Fibroblast of the aortic adventitia (primary cell): ENCODE data around the gene PLOD1. TPM values are rescaled to one million over a fixed set of nuclear protein-coding genes. Genes with fewer than 3 reads are reported as not detected.

ENCODE experiments used
- DNase-seq: peaks from one replicate; pipeline ENCODE4 v3.0.0-alpha.2; 2010; ENCODE audit warnings: low read depth
- H3K4me3 ChIP-seq: 2 replicates; pipeline ENCODE4 v1.5.1; 2011; ENCODE audit warnings: low read depth, mild to moderate bottlenecking, control low read depth, low read length, moderate library complexity
- CTCF ChIP-seq: IDR thresholded peaks from 2 replicates; pipeline ENCODE4 v1.5.1; 2011; ENCODE audit warnings: mild to moderate bottlenecking, low read length, control low read depth, inconsistent platforms; ENCODE audit not compliant: insufficient read depth
- total RNA-seq: library from RNA; depleted of rRNA; stranded (reverse); fragments of >200 nt; gene quantifications from 2 replicates; pipeline ENCODE4 v1.2.3, GENCODE V29; 2012; ENCODE audit warnings: low replicate concordance

Gene PLOD1
- total RNA-seq, 1 donor: 116 TPM

- no peak for TF ChIP-seq CTCF
- H3K4me3 ChIP-seq: no peak overlapping the region
- DNase-seq: no peak
Measured at GRCh38 chr1:11964656-11965055, 30.1 kb downstream of the PLOD1 start.

GRCh38 chr1:11967028-11967547 lies 32.6 kb downstream of the PLOD1 start:
- no peak overlapping the region for H3K4me3 ChIP-seq
- DNase-seq: peak; percentile 31
- TF ChIP-seq CTCF: peak; percentile 40

GRCh38 chr1:11970441-11971185 lies 36.1 kb downstream of the PLOD1 start:
- no peak for TF ChIP-seq CTCF

GRCh38 chr1:11977625-11978024 lies 43.1 kb downstream of the PLOD1 start:
- no peak overlapping the region for H3K4me3 ChIP-seq
- TF ChIP-seq CTCF: no peak
- peak; percentile 82 for DNase-seq

More at GRCh38 chr1:11970441-11971185, 36.1 kb downstream of the PLOD1 start:
- no peak for DNase-seq
- H3K4me3 ChIP-seq: no peak overlapping the region

GRCh38 chr1:11978301-11978700 lies 43.8 kb downstream of the PLOD1 start:
- no peak for TF ChIP-seq CTCF
- H3K4me3 ChIP-seq: no peak overlapping the region
- no peak for DNase-seq

GRCh38 chr1:11979028-11979850 lies 44.7 kb downstream of the PLOD1 start:
- peak overlapping the region; percentile 95 for H3K4me3 ChIP-seq
- DNase-seq: no peak
- no peak for TF ChIP-seq CTCF
